Measurements from ENCODE around the gene SLITRK3.
A peak's percentile ranks its signal among the peaks of the same experiment; 100 is the strongest.

Gene SLITRK3, protein sequence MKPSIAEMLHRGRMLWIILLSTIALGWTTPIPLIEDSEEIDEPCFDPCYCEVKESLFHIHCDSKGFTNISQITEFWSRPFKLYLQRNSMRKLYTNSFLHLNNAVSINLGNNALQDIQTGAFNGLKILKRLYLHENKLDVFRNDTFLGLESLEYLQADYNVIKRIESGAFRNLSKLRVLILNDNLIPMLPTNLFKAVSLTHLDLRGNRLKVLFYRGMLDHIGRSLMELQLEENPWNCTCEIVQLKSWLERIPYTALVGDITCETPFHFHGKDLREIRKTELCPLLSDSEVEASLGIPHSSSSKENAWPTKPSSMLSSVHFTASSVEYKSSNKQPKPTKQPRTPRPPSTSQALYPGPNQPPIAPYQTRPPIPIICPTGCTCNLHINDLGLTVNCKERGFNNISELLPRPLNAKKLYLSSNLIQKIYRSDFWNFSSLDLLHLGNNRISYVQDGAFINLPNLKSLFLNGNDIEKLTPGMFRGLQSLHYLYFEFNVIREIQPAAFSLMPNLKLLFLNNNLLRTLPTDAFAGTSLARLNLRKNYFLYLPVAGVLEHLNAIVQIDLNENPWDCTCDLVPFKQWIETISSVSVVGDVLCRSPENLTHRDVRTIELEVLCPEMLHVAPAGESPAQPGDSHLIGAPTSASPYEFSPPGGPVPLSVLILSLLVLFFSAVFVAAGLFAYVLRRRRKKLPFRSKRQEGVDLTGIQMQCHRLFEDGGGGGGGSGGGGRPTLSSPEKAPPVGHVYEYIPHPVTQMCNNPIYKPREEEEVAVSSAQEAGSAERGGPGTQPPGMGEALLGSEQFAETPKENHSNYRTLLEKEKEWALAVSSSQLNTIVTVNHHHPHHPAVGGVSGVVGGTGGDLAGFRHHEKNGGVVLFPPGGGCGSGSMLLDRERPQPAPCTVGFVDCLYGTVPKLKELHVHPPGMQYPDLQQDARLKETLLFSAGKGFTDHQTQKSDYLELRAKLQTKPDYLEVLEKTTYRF

DNA sequence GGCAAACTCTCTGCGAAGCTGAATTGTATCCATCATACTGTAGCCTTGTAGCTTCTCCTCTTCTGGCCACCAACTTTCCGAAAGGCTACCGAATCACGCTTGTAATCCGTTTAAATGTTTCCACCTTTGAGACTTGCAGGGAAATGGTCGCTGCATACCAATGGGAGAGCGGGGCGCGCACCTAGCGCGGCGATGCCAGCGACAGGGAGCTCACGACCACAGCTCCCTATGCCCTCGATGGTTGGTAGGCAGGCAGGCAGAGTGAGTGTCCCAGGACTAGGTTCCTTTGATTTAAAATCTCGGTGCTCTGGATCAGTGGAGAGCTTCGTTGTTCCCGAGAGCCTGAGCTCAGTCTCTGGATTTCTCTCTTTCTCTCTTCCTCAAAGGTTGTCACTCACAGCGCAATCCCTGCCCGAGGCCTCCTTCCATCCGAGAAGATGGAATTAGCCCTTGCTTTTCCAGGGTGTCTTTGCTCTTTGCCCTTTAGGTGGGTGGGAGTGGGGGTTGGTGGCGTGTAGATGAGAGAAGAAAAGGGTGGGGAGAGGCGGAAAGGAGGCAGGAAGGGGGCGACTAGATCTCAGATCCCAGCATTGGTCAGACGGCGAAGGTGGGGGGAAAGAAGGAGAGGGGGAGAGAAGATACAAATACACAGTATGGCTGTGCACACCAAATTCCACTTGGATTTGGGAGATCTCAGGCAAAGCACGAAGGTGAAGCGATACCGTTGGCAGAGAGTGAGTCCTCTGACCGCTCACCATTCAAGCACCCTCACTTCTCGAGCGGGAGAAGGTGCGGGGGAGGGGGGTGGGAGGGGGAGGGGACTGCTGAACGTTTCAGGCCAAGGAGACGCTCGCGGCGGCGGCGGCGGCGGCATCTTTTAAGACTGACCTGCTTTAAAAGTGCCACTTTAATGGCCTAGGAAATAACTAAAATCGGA lies at the start of gene SLITRK3:
Gene SLITRK3, minus strand, starts transcription at position 745 of the 937 bp plus-strand sequence. CDS start 5,554 bp downstream, outside the sequence.
- no peak for DNase-seq (ENCODE audit: low read depth)

- no peak for DNase-seq (ENCODE audit: low read depth)
These were observed 47.4 kb upstream of the SLITRK3 start for GRCh38 chr3:165243597-165243996.

- DNase-seq (ENCODE audit: low read depth) = peak; percentile 14
These were observed 37.5 kb upstream of the SLITRK3 start for GRCh38 chr3:165233501-165234195.

DNA sequence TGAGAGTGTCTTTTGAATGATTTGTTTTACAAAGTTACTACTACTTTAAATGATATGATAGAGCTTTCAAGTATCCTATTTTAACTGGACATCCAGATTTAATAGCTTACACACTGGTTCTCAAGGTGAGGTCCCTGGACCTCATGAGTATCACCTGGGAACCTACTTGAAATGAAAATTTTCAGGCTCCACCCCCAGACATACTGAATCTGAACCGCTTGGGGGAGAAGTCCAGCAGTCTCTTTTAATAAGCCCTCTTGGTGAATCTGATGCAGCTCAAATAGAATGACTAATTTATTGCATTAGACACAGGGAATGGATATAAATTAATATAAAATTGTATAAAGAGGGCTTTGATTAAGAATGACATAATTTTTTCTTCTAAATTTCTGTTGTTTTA lies 29.4 kb upstream of the SLITRK3 start:
- no peak for DNase-seq (ENCODE audit: low read depth)

- no peak for DNase-seq (ENCODE audit: low read depth)
These were observed 21.6 kb upstream of the SLITRK3 start for GRCh38 chr3:165217739-165218138.

GRCh38 chr3:165212580-165212979 lies 16.4 kb upstream of the SLITRK3 start:
- no peak for DNase-seq (ENCODE audit: low read depth)

- DNase-seq (ENCODE audit: low read depth) = no peak
These were observed 15.5 kb upstream of the SLITRK3 start for GRCh38 chr3:165211721-165212120.

DNA sequence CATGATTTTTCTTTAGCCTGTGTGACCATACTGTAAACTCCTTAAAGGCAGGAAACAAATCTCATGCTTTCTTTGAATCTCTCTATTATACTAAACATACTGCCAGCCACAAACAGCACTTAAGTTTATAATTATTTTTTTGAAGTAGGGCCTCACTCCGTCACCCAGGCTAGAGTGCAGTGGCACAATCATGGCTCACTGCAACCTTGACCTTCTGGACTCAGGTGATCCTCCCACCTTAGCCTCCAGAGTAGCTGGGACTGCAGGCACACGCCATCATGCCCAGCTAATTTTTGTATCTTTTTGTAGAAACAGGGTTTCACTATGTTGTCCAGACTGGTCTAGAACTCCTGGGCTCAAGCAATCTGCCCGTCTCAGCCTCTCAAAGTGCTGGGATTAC lies 14.5 kb upstream of the SLITRK3 start:
- no peak for DNase-seq (ENCODE audit: low read depth)

GRCh38 chr3:165210132-165210531 lies 13.9 kb upstream of the SLITRK3 start:
- no peak for DNase-seq (ENCODE audit: low read depth)

- DNase-seq (ENCODE audit: low read depth) = peak; percentile 86
These were observed 10.5 kb upstream of the SLITRK3 start for GRCh38 chr3:165206454-165207266.

- DNase-seq (ENCODE audit: low read depth) = no peak
These were observed 8.3 kb upstream of the SLITRK3 start for GRCh38 chr3:165204445-165204844.

DNA sequence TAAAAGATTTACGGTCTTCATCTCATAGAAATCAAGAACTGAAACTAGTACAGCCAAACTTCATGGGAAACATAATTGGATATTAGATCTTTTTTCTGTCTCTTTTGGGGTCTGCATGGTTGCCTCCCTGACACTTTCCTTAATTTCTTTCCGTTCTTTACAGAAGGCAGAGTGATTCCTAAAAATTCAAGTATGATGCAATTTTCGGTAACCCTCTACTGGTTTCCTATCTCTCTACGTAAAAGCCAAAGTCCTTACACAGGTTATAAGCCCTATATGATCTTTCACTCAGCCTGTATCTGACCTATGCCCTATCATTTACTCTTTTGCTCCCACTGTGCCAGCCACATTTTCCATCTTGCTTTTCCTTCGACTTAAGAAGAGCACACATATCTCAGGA lies 6.8 kb upstream of the SLITRK3 start:
- no peak for DNase-seq (ENCODE audit: low read depth)

DNA sequence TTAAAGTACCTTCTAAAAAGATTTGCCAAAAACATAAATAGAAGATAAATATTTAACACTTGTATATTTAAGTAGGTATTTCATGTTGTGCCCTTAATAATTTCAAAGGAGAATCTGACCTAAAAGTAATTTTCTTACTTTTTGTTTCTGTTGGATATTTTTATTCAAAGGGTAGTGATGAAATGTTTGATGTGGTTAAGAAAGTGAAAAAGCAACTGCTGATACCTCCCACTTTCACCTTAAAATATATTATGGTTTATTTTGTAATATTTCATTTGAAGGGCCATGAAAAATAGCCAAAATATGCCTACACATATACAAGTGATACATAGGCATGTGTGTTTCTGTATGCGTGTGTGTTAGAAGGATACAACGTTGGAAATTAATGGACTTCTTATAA lies 5.8 kb upstream of the SLITRK3 start:
- no peak for DNase-seq (ENCODE audit: low read depth)

GRCh38 chr3:165197481-165197800 lies 1.3 kb upstream of the SLITRK3 start:
- no peak for DNase-seq (ENCODE audit: low read depth)

DNA sequence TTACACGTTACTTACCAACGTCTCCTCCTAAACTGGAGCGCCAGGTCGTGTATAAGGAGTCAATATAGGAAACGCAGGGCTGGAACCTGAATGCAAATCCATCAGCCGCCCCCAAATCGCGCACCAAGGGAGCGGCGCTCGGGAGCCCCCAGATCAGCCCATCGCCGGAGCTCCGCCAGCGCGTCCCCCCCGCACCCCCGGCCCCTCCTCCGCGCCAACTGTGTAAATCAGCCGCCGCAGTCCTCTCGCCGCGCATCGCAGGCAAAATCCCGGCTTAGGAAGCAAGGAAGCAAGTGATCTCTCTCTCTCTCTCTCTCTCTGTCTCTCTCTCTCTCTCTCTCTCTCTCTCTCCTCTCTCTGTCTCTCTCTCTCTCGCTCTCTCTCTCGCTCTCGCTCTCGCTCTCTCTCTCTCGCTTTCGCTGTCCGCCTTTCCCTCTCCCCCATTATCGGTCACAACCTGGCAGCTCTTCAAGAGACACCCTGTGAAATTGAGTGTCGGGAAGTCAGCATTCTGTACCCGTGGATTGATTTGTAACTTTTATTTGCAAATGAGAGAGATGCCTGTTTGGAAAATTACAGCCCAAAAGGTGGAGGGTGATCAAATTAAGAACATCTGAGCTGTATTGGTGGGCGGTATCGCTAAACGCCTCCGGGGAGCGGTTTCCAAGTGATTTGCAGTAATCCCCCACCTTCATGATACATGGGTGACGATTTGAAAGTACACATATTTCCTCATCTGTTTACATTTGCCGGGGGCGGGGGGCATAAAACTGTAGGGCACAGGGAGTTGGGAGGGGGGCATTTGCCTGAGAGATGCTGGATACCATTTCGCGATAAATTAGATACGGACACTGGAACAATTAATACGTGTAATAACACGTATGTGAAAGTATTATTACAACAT lies 645 bp upstream of the SLITRK3 start:
- no peak for DNase-seq (ENCODE audit: low read depth)

- no peak for DNase-seq (ENCODE audit: low read depth)
These were observed 944 bp downstream of the SLITRK3 start for GRCh38 chr3:165195241-165195639.

DNA sequence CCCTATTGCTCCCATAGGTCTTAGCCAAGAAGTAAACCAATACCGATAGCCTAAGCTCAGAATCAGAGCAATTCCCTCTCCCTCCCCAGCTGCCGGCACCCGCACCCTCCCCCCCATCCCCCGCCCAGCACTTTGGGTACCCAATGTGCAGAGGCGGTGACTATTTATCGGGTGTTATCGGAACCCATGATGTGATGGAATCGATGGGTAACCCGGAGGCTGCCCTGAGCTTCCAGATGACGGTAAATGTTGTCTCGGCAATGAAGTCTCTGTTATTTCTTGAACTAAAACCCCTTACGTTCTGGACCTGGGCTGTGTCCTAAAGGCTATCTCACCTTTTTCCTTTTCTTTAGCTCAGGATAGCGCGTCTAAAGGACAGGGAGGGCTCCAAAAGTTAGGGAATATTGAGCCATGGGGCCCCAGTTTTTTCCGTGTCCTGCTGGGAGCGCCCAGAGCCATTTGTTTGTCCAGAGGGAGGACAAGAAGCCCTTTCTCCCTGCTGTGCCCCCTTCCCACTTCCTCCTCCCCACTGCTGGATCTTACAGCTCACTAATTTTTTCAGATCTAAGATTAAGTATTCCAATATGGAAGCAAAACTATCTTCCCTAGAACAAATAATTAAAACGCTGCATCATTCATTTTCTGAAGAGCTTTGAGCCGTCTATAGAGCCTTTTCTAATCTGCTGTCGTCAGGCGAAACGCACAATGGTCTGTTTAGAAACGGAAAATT lies 1.5 kb downstream of the SLITRK3 start:
- DNase-seq (ENCODE audit: low read depth) = no peak

GRCh38 chr3:165193366-165194254 lies 2.6 kb downstream of the SLITRK3 start:
- DNase-seq (ENCODE audit: low read depth) = no peak
